Keratinocyte (primary cell): Measurements from ENCODE around the gene SF3A1.

ENCODE experiments used
- EZH2 ChIP-seq: IDR thresholded peaks from one replicate; pipeline ENCODE4 v1.6.1; 2012; ENCODE audit warnings: inconsistent platforms, mild to moderate bottlenecking, low read length, moderate library complexity
- TF ChIP-seq, protein P1 (sequence below), 3 experiments: IDR thresholded peaks in 1 of 3; conservative IDR thresholded peaks in 1 of 3; optimal IDR thresholded peaks in 1 of 3; 2 replicates in 2 of 3; 3 replicates in 1 of 3; pipeline versions ENCODE3 to v1.5.1; 2011; ENCODE audit warnings: low read length in 3 of 3, mild to moderate bottlenecking in 3 of 3, moderate library complexity in 2 of 3, control low read depth in 1 of 3, inconsistent platforms in 1 of 3; ENCODE audit not compliant: insufficient read depth in 2 of 3; ENCODE audit errors: extremely low read depth in 1 of 3

DNA sequence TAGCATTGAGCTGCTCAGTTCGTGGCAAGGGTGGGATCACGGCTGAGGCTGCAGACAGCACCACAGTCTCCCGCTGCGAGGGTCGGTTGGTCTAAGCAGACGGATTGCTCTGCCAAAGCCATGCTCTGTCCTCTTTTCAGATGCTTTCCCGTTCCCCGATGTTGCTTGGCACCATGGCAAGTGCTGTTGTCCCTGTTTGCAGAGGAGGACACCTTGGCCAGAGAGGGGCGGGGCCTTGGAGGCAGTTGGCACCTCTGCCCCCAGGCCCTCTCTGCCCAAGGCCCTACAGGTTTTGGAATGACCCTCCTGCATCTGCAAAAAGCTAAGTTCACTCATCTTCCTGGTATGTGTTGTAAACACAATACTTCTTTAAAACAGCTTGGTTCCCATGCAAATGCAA, 11.7 kb upstream of the SF3A1 start:
- TF ChIP-seq, protein P1, sequence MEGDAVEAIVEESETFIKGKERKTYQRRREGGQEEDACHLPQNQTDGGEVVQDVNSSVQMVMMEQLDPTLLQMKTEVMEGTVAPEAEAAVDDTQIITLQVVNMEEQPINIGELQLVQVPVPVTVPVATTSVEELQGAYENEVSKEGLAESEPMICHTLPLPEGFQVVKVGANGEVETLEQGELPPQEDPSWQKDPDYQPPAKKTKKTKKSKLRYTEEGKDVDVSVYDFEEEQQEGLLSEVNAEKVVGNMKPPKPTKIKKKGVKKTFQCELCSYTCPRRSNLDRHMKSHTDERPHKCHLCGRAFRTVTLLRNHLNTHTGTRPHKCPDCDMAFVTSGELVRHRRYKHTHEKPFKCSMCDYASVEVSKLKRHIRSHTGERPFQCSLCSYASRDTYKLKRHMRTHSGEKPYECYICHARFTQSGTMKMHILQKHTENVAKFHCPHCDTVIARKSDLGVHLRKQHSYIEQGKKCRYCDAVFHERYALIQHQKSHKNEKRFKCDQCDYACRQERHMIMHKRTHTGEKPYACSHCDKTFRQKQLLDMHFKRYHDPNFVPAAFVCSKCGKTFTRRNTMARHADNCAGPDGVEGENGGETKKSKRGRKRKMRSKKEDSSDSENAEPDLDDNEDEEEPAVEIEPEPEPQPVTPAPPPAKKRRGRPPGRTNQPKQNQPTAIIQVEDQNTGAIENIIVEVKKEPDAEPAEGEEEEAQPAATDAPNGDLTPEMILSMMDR (optimal IDR thresholded peaks at IDR 0.05 in 1 of 3, IDR thresholded peaks at IDR 0.05 in 1 of 3, conservative IDR thresholded peaks at IDR 0.05 in 1 of 3; ENCODE audit: extremely low read depth in 1 of 3, insufficient read depth in 2 of 3, low read length in 3 of 3): no peak
- no peak for TF ChIP-seq EZH2
